GM19468 (cell line): Measurements from ENCODE around the gene CEMIP.

Experiments
- ATAC-seq: cut with Tn5 transposase; IDR thresholded peaks from one replicate; pipeline ENCODE4 v1.9.1; 2021; ENCODE audit warnings: mild to moderate bottlenecking, moderate library complexity, moderate number of reproducible peaks; ENCODE audit not compliant: unreplicated experiment; ENCODE audit errors: extremely low read depth

Gene CEMIP

DNA sequence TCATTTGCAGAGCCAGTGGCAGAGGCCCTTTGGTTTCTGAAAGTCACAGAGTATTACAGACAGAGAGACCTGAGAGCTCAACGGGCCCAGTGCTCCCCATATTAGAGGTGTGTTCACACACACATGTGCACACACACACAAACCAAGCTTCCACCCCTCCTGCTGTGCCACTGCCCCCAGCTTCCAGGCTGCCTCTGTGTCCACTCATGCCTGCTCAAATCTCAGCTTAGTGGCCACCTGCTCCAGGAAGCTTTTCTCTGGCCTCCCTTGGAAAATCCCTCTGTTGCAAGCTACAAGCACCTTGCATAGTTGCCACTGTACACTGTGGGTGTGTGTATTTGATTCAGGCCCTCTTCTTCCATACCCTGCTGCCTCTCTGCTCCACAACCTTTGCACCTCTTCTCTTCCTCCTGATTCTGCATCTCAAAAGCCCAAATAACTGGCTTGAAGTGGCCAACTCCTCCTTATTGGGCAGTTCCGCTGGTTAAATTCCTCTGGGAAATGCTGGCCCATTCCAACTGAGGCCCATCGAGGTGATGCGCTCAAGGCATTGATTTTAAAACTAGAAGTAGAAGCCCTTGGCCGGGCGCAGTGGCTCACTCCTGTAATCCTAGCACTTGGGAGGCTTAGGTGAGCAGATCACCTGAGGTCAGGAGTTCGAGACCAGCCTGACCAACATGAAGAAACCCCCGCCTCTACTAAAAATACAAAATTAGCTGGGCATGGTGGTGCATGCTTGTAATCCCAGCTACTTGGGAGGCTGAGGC lies 187.4 kb downstream of the CEMIP start:
- no peak for ATAC-seq

DNA sequence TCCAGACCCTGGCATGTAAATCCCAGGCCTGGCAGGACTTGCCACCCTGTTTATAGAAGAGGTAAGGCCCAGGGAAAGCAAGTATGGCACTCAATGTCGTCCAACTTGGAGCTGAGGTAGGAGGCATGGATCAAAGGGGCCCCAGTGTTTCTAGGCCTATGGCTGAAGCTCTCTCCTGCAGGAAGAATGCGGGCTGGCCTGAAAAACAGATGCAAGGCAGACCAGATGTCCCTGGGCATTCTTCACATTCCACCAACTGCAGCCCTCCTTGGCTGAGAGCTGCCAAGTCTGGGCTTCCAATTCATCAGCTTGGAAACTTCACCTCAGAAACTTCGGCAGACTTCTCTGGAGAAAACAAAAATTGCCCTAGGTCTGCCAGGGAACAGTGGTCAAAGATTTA lies 188.3 kb downstream of the CEMIP start:
- ATAC-seq = no peak

DNA sequence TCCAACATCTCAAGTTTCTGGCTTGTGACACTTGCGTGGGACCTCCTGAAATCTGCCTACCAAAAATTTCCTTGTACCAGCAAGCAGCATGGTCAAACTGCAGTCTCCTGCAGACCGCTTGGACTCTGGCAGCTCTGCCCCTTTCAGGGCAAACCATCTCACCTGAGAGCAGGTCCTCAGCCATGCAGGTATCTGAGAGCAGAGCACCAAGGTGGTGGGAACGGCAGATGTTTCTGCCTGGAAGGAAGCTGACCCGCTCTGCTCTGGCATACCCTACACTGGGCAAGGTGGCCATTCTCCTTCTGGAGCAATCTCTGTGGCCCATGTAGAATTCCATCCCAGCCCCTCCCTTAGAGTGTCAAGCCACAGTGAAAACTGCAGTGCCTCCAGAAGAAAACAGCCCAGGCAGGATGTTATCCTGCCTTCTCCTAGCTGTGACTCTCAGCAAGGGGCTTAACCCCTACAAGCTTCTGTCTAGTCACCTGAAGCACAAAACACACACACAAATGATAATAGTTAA lies 188.9 kb downstream of the CEMIP start:
- no peak for ATAC-seq

DNA sequence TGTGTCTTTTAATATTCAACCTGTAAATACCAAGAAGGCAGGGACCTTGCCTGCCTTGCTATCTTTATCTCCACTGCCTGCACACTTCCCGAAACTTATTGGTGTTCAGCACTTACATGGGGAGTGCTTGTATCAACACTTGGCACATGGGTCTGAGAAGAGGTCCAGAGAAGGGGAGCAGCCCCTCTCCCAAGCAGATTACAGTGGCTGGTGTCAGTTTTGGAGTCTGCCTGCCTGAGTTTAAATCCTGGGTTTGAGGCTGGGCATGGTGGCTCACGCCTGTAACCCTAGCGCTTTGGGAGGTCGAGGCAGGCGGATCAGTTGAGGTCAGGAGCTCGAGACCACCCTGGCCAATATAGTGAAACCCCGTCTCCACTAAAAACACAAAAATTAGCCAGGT lies 190.1 kb downstream of the CEMIP start:
- ATAC-seq = no peak

DNA sequence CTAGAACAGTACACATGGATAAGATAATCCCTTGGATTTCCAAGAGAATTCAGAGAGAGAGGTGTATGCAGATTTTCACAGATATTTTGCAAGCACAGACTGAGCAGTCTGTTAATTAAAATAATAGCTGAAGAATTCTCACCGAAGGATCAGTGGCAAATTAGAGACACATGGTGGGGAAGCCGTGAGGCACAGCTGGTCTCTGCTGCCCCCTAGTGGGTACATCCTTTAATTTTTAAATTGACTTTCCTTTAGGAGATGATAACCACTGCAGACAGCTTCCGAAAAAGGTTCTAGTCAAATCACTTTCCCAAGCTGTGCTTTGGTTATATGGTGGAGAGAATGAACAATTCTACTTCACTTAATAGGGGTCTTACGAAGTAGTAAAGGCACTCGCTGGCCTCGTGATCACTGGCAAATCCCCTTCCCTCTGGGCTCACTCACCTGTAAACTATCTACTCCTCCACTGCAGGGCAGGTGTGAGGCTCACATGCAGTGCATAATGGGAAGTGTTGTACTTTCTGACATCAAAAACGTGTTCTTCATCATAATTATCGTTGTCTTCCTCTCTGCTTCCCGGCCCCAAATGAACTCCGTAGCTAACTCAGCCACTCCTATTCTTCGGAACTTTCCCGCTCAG lies 191.0 kb downstream of the CEMIP start:
- ATAC-seq = no peak

DNA sequence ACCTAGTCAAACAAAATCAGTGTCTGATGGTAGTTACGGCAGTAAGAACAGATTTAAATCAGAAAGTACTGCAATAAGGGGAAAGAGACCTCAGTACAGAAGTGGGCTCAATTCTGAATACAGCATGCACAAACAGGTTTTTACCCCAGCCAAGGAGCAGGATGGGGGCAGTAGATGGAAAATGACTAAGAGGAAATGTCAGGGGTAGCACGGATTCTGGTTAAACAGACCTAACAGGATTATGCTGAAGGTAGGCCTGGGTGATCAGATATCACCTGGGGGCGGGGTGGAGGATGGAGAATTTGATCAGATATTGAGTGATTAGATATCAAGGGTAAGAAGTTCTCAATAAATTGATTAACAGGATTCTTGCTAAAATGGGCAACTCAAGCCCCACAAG lies 191.5 kb downstream of the CEMIP start:
- no peak for ATAC-seq

DNA sequence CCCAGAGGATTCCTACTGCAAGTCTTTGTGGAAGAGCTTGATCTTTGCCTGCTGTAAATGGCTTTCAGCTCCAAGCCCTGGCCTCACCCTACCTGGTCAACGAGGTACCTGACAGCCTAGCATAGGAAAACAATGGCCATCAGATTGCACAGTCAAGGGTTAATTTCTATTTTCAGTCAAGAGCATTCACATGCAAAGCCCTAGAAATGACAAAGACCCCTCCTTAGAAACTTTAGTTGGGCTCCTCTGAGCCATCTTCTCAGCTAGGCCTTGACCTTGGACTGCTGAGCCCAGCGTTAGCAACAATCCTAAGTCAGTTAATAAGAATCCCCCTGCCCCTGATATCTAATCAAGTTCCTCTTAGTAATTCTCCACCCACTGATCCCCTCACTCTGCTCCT lies 192.0 kb downstream of the CEMIP start:
- ATAC-seq = no peak

DNA sequence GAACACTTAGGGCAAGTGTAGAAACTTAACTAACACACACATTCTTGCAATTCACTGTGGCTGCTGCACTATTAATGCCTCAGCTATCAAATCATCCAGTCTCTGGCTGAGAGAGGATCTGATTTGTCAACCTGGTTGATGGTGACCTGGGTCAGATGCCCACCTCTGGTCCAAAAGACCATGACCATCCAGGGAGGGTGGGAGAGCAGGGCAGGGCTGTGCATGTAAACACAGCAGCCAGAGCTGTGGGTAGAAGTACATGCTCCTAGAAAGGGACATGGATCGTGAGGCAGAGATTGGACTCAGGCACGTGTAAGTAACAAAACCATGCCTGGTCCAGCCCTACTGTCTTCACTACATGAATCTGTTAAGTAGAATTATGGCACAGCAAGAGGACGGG lies 193.1 kb downstream of the CEMIP start:
- ATAC-seq = no peak

DNA sequence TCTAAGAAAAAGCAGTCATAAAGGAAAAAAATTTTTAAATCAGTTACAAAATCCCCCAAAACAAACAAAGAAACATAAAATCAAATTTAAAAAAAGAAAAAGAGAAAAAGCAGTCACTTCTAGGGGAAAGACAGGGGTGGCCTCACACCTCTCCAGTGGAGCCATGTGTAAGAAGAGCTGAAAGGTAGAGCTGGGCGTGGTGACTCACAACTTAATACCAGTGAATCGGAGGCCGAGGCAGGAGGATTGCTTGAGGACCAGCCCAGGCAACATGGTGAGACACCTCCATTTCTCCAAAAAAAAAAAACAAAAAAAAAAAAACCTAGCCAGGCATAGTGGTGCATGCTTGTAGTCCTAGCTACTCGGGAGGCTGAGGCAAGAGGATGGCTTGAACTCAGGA lies 195.7 kb downstream of the CEMIP start:
- ATAC-seq = no peak

DNA sequence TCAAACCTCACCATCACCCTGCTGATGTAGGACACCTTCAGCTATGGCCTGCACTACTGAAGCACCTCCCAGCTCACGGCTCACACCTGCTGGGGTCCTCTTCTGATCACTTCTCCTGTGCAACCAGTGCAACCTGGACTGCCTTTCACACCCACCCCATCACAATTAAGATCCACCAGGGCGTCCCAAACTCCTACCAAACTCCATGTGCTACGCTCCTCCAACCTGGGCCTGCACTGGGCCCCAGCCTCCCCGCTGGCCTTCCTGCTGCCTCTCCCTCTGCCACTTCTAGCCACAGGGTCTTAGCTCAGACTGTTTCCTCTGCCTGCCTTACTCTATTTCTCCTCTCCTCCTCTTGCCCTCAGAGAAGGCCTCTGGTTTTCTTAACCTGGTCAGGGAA lies 197.7 kb downstream of the CEMIP start:
- no peak for ATAC-seq

DNA sequence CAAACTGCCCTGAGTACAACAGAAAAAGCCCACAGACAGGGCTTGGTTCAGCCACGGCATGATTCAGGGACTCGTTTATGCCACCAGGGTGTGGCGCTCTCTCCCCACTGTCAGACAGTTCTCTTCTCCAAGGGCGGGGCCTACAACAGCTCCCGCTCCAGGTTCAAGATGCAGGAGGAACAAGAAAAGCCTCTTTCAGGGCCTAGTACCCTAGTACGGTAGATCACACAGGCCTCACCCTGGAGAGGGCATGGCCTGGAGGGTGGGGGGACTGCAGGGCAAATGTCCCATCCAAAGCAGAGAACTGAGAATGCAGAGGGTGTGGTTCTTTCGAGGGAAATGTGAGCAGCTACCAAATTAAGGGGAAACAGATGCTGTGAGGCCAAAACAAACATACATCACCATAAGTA lies 198.5 kb downstream of the CEMIP start:
- ATAC-seq = no peak

DNA sequence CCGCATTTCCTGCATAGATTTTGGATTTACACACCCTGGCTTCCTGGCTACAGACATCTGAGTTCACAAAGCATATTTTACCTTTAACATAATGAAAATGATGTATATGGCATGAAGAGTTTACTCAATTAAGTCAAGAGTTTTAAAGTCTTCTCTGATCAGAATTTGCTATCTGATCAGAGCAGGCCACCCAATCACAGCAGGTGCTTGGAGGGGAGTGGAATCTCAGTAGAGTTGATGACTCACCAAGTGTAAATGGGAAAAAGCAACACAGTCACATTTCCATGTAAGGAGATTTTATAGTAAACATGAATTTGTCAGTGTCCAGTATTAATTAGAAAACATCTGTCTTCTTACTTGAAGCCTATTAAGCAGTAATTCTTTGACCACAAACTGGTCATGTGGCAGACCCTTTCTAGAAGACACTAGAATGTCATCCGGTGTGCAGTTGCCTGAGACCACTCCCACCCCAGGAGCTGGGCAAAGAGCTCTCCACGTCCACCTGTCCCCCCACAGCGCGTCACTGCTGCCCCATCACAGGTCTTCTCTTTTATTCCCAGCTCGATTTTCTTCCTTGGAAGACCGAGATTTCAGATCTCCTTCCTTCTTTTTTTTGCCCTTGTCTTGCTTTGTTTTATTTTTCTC lies 199.6 kb downstream of the CEMIP start:
- ATAC-seq = no peak

DNA sequence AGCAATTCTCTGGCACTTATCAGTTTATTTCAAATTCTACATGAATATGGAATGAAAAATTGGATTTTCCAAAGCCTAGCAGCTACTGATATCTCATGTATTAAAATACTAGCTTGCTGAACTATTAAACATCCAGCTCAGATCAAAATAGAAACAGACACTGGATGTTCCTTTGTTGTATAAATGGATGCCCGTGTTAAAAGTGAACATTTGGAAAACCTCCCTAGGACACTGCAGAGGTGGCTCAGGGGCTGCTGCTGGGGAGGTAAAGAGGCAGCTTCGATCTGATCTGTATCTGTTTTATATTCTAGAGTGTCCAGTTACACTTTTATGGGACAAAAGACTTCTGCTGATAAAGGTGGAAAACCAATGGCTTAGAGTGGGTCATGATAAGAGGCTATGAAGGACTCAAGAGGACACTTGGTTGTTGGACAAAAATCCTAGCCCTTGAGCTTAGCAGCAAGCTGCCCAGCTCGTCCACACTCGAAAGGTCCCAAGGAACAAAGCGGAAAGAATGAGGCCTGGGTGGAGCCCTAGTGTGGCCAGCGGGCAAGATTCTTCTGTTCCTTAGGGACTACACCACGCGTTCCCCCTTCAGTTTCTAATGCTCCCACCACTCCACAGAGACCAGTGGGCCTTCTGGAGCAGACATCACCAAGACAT lies 200.5 kb downstream of the CEMIP start:
- ATAC-seq = no peak

DNA sequence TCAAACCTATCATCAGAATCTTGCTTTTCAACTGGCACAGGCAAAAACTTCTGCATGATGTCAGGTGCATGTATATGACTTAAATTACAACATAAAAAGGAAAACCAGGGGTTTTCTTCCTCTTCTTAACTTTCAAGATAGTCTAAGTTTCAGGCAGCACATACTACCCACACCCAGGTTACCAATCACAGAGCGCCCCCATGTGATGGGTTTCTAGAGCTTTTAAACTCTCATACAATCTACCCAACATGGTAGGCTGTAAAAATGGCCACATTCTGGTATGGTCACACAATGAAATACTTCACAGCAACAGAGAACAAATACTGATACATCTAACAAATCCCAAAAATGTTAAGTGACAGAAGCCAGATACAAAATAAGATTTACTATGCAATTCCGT lies 203.0 kb downstream of the CEMIP start:
- ATAC-seq = no peak

DNA sequence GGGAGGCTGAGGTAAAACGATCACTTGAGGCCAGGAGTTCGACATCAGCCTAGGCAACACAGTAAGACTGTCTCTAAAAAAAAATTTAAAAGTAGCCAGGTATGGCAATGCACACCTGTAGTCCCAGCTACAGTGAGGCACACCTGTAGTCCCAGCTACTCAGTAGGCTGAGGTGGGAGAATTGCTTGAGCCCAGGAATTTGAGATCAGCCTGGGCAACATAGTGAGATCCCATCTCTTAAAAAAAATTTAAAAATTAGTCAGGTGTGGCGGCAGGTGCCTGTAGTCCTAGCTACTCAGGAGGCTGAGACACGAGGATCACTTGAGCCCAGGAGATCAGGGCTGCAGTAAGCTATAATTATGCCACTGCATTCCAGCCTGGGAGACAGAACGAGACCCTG lies 203.7 kb downstream of the CEMIP start:
- no peak for ATAC-seq

DNA sequence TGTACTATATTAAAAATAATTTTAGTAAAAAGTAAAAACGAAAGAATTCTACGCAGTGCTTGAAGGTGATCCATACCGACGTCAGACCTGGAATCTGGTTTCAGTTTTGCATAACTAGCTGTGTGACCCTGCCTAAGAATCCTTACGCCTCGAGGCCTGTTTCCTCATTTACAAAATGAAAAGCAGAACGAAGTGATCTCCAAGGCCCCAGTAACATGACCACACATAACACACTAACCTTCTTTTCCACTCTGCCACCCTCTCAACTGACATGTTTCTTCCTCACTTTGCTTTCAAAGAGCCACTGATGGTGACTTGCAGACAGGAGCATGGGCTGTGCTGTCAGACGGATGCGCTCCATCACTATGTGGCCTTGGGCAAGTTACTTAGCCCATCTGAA lies 205.7 kb downstream of the CEMIP start:
- ATAC-seq = no peak

DNA sequence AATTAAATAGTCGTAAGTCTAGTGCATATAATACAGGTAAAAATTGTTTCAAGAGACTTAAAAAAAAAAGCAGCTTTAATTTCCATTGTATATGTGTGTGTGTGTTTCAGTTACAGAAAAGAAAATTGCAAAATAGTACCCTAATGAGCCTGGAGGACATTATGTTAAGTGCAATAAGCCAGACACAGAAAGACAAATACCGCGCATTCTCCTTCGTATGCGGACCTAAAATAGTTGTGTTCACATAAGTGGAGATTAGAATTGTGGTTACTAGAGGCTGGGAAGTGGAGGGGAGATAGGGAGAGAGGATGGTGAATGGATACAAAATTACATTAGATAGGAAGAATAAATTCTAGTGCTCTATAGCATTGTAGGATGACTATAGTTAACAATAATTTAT lies 206.8 kb downstream of the CEMIP start:
- no peak for ATAC-seq

DNA sequence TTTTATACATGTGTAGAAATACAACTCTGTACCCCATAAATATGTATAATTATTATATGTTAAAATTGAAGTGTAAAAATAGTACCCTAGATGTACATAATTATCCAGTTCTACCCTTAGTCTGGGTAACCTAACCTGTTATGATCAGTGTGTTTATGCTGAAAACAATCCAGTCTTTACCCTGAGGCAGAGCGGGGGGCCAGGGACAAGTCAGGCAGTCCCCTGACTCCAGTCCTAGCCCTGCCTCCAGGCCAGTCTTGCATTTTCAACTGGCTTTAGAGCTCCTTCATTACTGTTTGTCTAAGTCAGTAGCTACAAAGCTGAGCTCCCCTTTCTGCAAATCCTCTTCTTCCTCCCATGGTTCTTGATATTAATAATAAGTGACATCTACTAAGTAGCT lies 207.3 kb downstream of the CEMIP start:
- ATAC-seq = no peak

DNA sequence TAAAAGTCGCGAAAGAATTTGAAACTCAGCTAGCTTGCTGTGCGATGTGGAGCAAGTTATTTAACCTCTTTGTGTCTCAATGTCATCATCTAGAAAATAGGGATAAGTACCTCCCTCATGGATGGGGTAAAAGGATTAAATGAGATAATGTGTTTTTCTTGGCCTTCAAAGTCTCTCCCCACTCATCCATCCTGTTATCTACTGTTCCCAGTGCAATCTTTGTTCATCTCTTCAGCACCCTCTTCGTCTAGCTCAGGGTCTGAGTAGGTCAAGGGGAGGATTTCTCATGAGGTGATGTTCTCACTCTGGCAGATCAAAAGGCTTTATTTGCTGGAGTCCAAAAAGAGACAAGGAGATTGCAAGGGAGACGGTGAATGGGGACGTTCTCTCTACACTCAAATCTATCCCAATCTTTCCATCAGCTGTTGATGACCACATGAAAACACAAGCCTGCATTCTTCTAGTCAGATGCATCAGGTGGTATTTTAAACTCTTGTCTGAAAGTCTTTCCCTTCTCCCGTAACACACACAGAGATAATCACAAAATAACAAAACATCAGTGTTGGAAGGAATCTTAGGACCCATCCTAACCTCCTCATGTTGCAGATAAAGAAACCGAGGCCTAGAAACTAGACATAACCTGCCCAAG lies 209.1 kb downstream of the CEMIP start:
- ATAC-seq = no peak

DNA sequence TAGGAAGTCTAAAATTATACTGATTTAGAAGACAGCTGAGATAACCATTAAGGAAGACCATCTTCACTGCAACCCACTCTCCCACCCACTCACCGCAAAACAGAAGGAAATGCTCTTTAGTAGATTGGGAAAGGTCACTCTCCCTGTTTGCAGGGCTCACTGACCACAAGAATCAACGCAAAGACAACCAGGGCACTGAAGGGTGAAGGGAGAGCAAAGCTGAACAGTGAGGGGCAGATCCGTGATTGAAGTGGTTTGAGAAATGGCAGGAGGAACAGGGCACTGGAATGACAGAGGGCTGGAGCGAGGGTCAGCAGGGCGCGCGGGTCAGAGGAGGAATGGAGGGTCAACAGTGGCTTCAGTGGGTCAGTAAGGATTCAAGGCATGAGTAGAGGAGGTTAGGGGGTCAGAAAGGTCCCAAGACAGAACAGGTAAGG lies 209.9 kb downstream of the CEMIP start:
- no peak for ATAC-seq
